Measurements from ENCODE around the gene MCOLN2. TPM values are rescaled to one million over a fixed set of nuclear protein-coding genes. Genes with fewer than 3 reads are reported as not detected.

The MCOLN2 gene
- total RNA-seq, 2 donors from 2014 or later, result 1.1 to 6.8 TPM

- no peaks in the 10 kb centered on the region for H3K9me3 ChIP-seq
- no peak overlapping the region for H3K27ac ChIP-seq
- intact Hi-C loops (cut with DNase I), result loop anchor here (10.0 kb wide), 1 partner anchor 161 kb away; no protein-coding TSS in a partner anchor
- H3K4me1 ChIP-seq (replicated peaks), result no peaks in the 10 kb centered on the region
- no peaks in the 10 kb centered on the region for H3K27me3 ChIP-seq (replicated peaks; ENCODE audit: insufficient read depth)
- H3K4me3 ChIP-seq, result no peak overlapping the region
- under 1% methylated on average over 5 of the region's 5 CpGs for WGBS
- TF ChIP-seq CTCF (IDR thresholded peaks at IDR 0.05) (peak; percentile 69 to 92 (median 88)), POLR2AphosphoS5 (IDR thresholded peaks at IDR 0.05) (peak; percentile 39), POLR2A (IDR thresholded peaks at IDR 0.05) (no peak)
- H3K36me3 ChIP-seq, result no peaks in the 10 kb centered on the region
- peak; percentile 56 for DNase-seq (ENCODE audit: low spot score)
Measured at GRCh38 chr1:84936116-84936810, 60.6 kb downstream of the MCOLN2 start.

GRCh38 chr1:84933011-84933611, 63.8 kb downstream of the MCOLN2 start:
- H3K9me3 ChIP-seq, result no peaks in the 10 kb centered on the region
- H3K4me1 ChIP-seq (replicated peaks), result no peaks in the 10 kb centered on the region
- TF ChIP-seq POLR2A (IDR thresholded peaks at IDR 0.05) (no peak), POLR2AphosphoS5 (IDR thresholded peaks at IDR 0.05) (no peak), CTCF (IDR thresholded peaks at IDR 0.05) (no peak)
- H3K27me3 ChIP-seq (replicated peaks; ENCODE audit: insufficient read depth), result no peaks in the 10 kb centered on the region
- no peak for DNase-seq (ENCODE audit: low spot score)
- H3K4me3 ChIP-seq, result no peak overlapping the region
- intact Hi-C loops (cut with DNase I), result loop anchor here (10.0 kb wide), 1 partner anchor 158 kb away; no protein-coding TSS in a partner anchor
- H3K27ac ChIP-seq, result no peak overlapping the region
- no peaks in the 10 kb centered on the region for H3K36me3 ChIP-seq
- 85% methylated on average over 7 of the region's 7 CpGs for WGBS

GRCh38 chr1:84930831-84931230, 66.1 kb downstream of the MCOLN2 start:
- no peaks in the 10 kb centered on the region for H3K27me3 ChIP-seq (replicated peaks; ENCODE audit: insufficient read depth)
- TF ChIP-seq POLR2A (IDR thresholded peaks at IDR 0.05) (no peak), POLR2AphosphoS5 (IDR thresholded peaks at IDR 0.05) (no peak), CTCF (IDR thresholded peaks at IDR 0.05) (no peak)
- H3K9me3 ChIP-seq, result no peaks in the 10 kb centered on the region
- H3K36me3 ChIP-seq, result no peaks in the 10 kb centered on the region
- no peak overlapping the region for H3K4me3 ChIP-seq
- intact Hi-C loops (cut with DNase I), result loop anchor here (10.0 kb wide), 1 partner anchor 156 kb away; no protein-coding TSS in a partner anchor
- WGBS, result 97% methylated on average over 2 of the region's 2 CpGs
- DNase-seq (ENCODE audit: low spot score), result no peak
- no peaks in the 10 kb centered on the region for H3K4me1 ChIP-seq (replicated peaks)
- no peak overlapping the region for H3K27ac ChIP-seq

- H3K27me3 ChIP-seq (replicated peaks; ENCODE audit: insufficient read depth), result no peaks in the 10 kb centered on the region
- H3K4me1 ChIP-seq (replicated peaks), result no peaks in the 10 kb centered on the region
- DNase-seq (ENCODE audit: low spot score), result no peak
- WGBS, result 86% methylated on average over 4 of the region's 4 CpGs
- H3K4me3 ChIP-seq, result no peak overlapping the region
- H3K27ac ChIP-seq, result no peak overlapping the region
- no peaks in the 10 kb centered on the region for H3K36me3 ChIP-seq
- intact Hi-C loops (cut with DNase I), result loop anchor here (10.0 kb wide), 1 partner anchor 156 kb away; no protein-coding TSS in a partner anchor
- TF ChIP-seq CTCF (IDR thresholded peaks at IDR 0.05) (no peak), POLR2AphosphoS5 (IDR thresholded peaks at IDR 0.05) (no peak), POLR2A (IDR thresholded peaks at IDR 0.05) (no peak)
- H3K9me3 ChIP-seq, result no peaks in the 10 kb centered on the region
Measured at GRCh38 chr1:84930329-84930728, 66.6 kb downstream of the MCOLN2 start.

All from prostate gland (tissue), 2 donors.